Mammary epithelial cell (primary cell): ENCODE results near the gene DACT2.

Source experiments
- EZH2 ChIP-seq: IDR thresholded peaks from 2 replicates; pipeline ENCODE4 v1.6.1; 2012; ENCODE audit warnings: low read length, inconsistent platforms, borderline replicate concordance
- TF ChIP-seq, protein P1 (sequence below), 2 donors: IDR thresholded peaks in 1 of 2; conservative IDR thresholded peaks in 1 of 2; 2 replicates each; pipeline ENCODE4 v1.5.1; 2011 to 2012; ENCODE audit warnings: inconsistent platforms in 2 of 2, low read length in 2 of 2, mild to moderate bottlenecking in 2 of 2, control low read depth in 1 of 2, low read depth in 1 of 2; ENCODE audit not compliant: insufficient read depth in 1 of 2; ENCODE audit errors: extremely low read depth in 1 of 2

DNA sequence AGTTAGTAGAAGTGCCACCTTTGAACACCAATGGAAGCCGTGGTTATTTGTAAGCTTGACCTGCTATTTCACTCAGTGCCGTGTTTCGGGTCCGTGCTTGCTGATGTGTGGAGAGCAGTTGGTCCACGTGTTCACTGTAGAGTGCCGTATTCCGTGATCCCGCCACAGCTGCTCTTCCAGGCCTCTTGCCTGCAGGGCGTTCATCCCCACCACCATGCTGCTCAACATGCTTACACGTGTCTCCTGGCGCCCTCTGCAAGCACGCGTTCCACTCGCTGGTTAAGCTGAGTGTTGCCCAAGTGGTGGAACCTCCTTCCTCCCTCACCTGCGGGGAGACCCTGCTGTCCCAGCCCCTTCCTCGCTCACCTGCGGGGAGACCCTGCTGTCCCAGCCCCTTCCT, 28.0 kb upstream of the DACT2 start:
- TF ChIP-seq, protein P1, sequence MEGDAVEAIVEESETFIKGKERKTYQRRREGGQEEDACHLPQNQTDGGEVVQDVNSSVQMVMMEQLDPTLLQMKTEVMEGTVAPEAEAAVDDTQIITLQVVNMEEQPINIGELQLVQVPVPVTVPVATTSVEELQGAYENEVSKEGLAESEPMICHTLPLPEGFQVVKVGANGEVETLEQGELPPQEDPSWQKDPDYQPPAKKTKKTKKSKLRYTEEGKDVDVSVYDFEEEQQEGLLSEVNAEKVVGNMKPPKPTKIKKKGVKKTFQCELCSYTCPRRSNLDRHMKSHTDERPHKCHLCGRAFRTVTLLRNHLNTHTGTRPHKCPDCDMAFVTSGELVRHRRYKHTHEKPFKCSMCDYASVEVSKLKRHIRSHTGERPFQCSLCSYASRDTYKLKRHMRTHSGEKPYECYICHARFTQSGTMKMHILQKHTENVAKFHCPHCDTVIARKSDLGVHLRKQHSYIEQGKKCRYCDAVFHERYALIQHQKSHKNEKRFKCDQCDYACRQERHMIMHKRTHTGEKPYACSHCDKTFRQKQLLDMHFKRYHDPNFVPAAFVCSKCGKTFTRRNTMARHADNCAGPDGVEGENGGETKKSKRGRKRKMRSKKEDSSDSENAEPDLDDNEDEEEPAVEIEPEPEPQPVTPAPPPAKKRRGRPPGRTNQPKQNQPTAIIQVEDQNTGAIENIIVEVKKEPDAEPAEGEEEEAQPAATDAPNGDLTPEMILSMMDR (conservative IDR thresholded peaks at IDR 0.05 in 1 of 2, IDR thresholded peaks at IDR 0.05 in 1 of 2; ENCODE audit: extremely low read depth in 1 of 2, insufficient read depth in 1 of 2, low read depth in 1 of 2, low read length in 2 of 2) = no peak
- TF ChIP-seq EZH2 = no peak
